ENCODE measurements around the gene MCEMP1. TPM values are rescaled to one million over a fixed set of nuclear protein-coding genes. Genes with fewer than 3 reads are reported as not detected.

Gene MCEMP1
- total and polyA plus RNA-seq, 2 of the 4 experiments (the other 2 are of a cell fraction), result 0.15 TPM; not detected in 1

- BruUV-seq (replicated peaks), result no TSS peak
- no CpG with 5 or more reads among the region's 2 CpGs for WGBS, 2 experiments (ENCODE audit: extremely low coverage in 2 of 2, insufficient read length in 1 of 2)
- dilution Hi-C loops (cut with HindIII; ENCODE audit: low sequenced_read_pairs, unreplicated experiment), result no loop called here
These were observed 48.9 kb downstream of the MCEMP1 start for GRCh38 chr19:7725791-7726190.

More at GRCh38 chr19:7725791-7726190, 48.9 kb downstream of the MCEMP1 start:
- H4K91ac ChIP-seq (ENCODE audit: insufficient read depth, low read depth, low read length), result no peak overlapping the region
- H2BK120ac ChIP-seq (ENCODE audit: low read depth, low read length), result no peak overlapping the region
- peaks cover 36% of the 10 kb centered on the region for H3K27me3 ChIP-seq (ENCODE audit: control insufficient read depth, insufficient read depth, low read length)
- H3K18ac ChIP-seq (ENCODE audit: low read depth, low read length), result no peak overlapping the region
- H2BK20ac ChIP-seq (ENCODE audit: low read depth, low read length), result no peak overlapping the region
- no peaks in the 10 kb centered on the region for H3K36me3 ChIP-seq (ENCODE audit: control insufficient read depth, insufficient read depth, low read length)
- H3K4me2 ChIP-seq (ENCODE audit: low read depth, low read length), result no peak overlapping the region
- no peak overlapping the region for H3K27ac ChIP-seq (ENCODE audit: insufficient read depth, low read length)
- no peak overlapping the region for H3K14ac ChIP-seq (replicated peaks; ENCODE audit: low read depth, low read length)
- H4K5ac ChIP-seq (ENCODE audit: low read depth, low read length), result no peak overlapping the region
- no peak overlapping the region for H3K56ac ChIP-seq (ENCODE audit: extremely low read depth, insufficient read depth, low read length)
- ChIA-PET POLR2A (ENCODE audit: unreplicated experiment) (no interaction called here), CTCF (no interaction called here)
- no peak for TF ChIP-seq FOS (IDR thresholded peaks at IDR 0.05; ENCODE audit: low read depth, low read length)
- TF ChIP-seq POLR2A (IDR thresholded peaks at IDR 0.05; ENCODE audit: low read depth, low read length), result no peak
- TF ChIP-seq MAZ (IDR thresholded peaks at IDR 0.05; ENCODE audit: borderline replicate concordance, low read depth, low read length), result no peak
- no peak for TF ChIP-seq RFX5 (IDR thresholded peaks at IDR 0.05; ENCODE audit: low read depth, low read length)
- no peak for TF ChIP-seq BHLHE40 (IDR thresholded peaks at IDR 0.05; ENCODE audit: low read depth, low read length)
- TF ChIP-seq, protein P1, sequence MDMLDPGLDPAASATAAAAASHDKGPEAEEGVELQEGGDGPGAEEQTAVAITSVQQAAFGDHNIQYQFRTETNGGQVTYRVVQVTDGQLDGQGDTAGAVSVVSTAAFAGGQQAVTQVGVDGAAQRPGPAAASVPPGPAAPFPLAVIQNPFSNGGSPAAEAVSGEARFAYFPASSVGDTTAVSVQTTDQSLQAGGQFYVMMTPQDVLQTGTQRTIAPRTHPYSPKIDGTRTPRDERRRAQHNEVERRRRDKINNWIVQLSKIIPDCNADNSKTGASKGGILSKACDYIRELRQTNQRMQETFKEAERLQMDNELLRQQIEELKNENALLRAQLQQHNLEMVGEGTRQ (IDR thresholded peaks at IDR 0.05; ENCODE audit: low read depth, low read length), result no peak
- no peak for TF ChIP-seq MXI1 (IDR thresholded peaks at IDR 0.05; ENCODE audit: borderline replicate concordance, low read depth, low read length)
- no peak for TF ChIP-seq CEBPB (IDR thresholded peaks at IDR 0.05; ENCODE audit: low read depth, low read length)
- TF ChIP-seq, protein P2, sequence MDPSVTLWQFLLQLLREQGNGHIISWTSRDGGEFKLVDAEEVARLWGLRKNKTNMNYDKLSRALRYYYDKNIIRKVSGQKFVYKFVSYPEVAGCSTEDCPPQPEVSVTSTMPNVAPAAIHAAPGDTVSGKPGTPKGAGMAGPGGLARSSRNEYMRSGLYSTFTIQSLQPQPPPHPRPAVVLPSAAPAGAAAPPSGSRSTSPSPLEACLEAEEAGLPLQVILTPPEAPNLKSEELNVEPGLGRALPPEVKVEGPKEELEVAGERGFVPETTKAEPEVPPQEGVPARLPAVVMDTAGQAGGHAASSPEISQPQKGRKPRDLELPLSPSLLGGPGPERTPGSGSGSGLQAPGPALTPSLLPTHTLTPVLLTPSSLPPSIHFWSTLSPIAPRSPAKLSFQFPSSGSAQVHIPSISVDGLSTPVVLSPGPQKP (IDR thresholded peaks at IDR 0.05; ENCODE audit: borderline replicate concordance, low read depth, low read length), result no peak
- TF ChIP-seq NFE2L2 (IDR thresholded peaks at IDR 0.05; ENCODE audit: low read depth, low read length), result no peak
- no peak for TF ChIP-seq SMC3 (IDR thresholded peaks at IDR 0.05; ENCODE audit: low read depth, low read length)
- TF ChIP-seq RCOR1 (IDR thresholded peaks at IDR 0.05; ENCODE audit: insufficient replicate concordance, low read length), result no peak
- TF ChIP-seq CHD1 (IDR thresholded peaks at IDR 0.05; ENCODE audit: low read depth, low read length), result no peak
- no peak for TF ChIP-seq CTCF (conservative IDR thresholded peaks at IDR 0.05; ENCODE audit: low read depth, low read length)
- TF ChIP-seq RAD21 (IDR thresholded peaks at IDR 0.05; ENCODE audit: low read length), result no peak
- no peak for TF ChIP-seq MAFK (IDR thresholded peaks at IDR 0.05; ENCODE audit: low read depth, low read length)
- H2AFZ ChIP-seq (replicated peaks; ENCODE audit: low read length, poor library complexity), result no peak overlapping the region
- H3K9ac ChIP-seq (ENCODE audit: low read depth, low read length), result no peak overlapping the region
- intact Hi-C loops (cut with micrococcal nuclease) (no loop called here), in situ Hi-C loops (cut with MboI; ENCODE audit: low sequenced_read_pairs) (no loop called here)
- no peaks in the 10 kb centered on the region for H3K79me1 ChIP-seq (ENCODE audit: low read depth in 1 of 2, low read length in 2 of 2)
- H2BK15ac ChIP-seq (ENCODE audit: low read depth, low read length), result no peak overlapping the region
- H2BK5ac ChIP-seq (ENCODE audit: low read depth, low read length, poor library complexity, severe bottlenecking), result no peak overlapping the region
- H3K4me1 ChIP-seq (ENCODE audit: control insufficient read depth, insufficient read depth, low read length), result no peaks in the 10 kb centered on the region
- H2AK9ac ChIP-seq (replicated peaks; ENCODE audit: low read depth, low read length, poor library complexity), result no peak overlapping the region
- no peak overlapping the region for H3K23ac ChIP-seq (ENCODE audit: low read depth, low read length)
- H2AK5ac ChIP-seq (ENCODE audit: low read depth, low read length), result no peak overlapping the region
- H3K9me1 ChIP-seq (ENCODE audit: insufficient read depth, low read length), result no peaks in the 10 kb centered on the region
- no peak overlapping the region for H4K8ac ChIP-seq (ENCODE audit: low read depth in 2 of 2, low read length in 2 of 2)
- no peak for ATAC-seq (ENCODE audit: low read depth)
- no peak overlapping the region for H3K4ac ChIP-seq (ENCODE audit: low read depth, low read length)
- H3K9me3 ChIP-seq (ENCODE audit: control insufficient read depth, insufficient read depth, low read length), result no peaks in the 10 kb centered on the region
- H3K4me3 ChIP-seq (ENCODE audit: insufficient read depth, low read depth, low read length), result no peak overlapping the region
- DNase-seq, result no peak
- no peaks in the 10 kb centered on the region for H4K20me1 ChIP-seq (ENCODE audit: insufficient read depth, low read length)

Measured in IMR-90 (cell line).